HepG2 (cell line): ENCODE measurements around the gene AUTS2. TPM values are rescaled to one million over a fixed set of nuclear protein-coding genes. Genes with fewer than 3 reads are reported as not detected.

Experiments
- ATAC-seq: fragments of 200-7000 bp; cut with Tn5 transposase; 3 replicates; pipeline ENCODE4 v1.9.1; 2020; ENCODE audit warnings: mild to moderate bottlenecking, moderate library complexity
- BruUV-seq: library from RNA; stranded (reverse); fragments of 400-500 nt; replicated peaks from 2 replicates; lab custom pipeline; 2021; lab: Mats Ljungman, UMichigan
- CTCF ChIA-PET: fragments of 300-600 bp; formaldehyde crosslinking; extraction: SDS; loops from one replicate; lab custom pipeline; 2021; ENCODE audit warnings: low total read pairs, inconsistent platforms, low intra/inter-chr PET ratio; lab: Yijun Ruan, JAX
- POLR2A ChIA-PET: fragments of 350-600 bp; sonication (Branson Sonifier 250); formaldehyde crosslinking; loops from one replicate; lab custom pipeline; 2020; ENCODE audit warnings: antibody characterized with exemption, inconsistent platforms; lab: Yijun Ruan, JAX
- DNase-seq: peaks from one replicate; pipeline ENCODE4 v3.0.0-alpha.2; 2015; ENCODE audit warnings: low spot score
- FAIRE-seq: peaks from 3 replicates; lab custom pipeline; 2011; peaks lifted over from hg19 to GRCh38; lab: Jason Lieb, UNC
- H2AFZ ChIP-seq: one replicate; pipeline ENCODE4 v1.6.1; 2011; ENCODE audit warnings: low read length, inconsistent platforms
- H3K27ac ChIP-seq: fragments of 300-600 bp; 3 replicates; pipeline ENCODE4 v1.8.0; 2011; ENCODE audit warnings: mixed run types, mild to moderate bottlenecking, mixed read lengths, low read length, inconsistent platforms; ENCODE audit not compliant: insufficient read depth; ENCODE audit errors: extremely low read length
- H3K27me3 ChIP-seq, 2 experiments: fragments of 200-600 bp in 1 of 2; 2 replicates in 1 of 2; 3 replicates in 1 of 2; pipeline versions ENCODE4 v1.6.0 to v1.8.0; 2011; ENCODE audit warnings: low read length in 2 of 2, mild to moderate bottlenecking in 2 of 2, moderate library complexity in 2 of 2, inconsistent platforms in 1 of 2; ENCODE audit not compliant: insufficient read depth in 2 of 2, control insufficient read depth in 1 of 2
- H3K36me3 ChIP-seq, 2 experiments: fragments of 200-600 bp in 1 of 2; replicated peaks in 1 of 2; 2 replicates in 1 of 2; 3 replicates in 1 of 2; pipeline versions ENCODE4 v1.5.1 to v1.8.0; 2011; ENCODE audit warnings: low read length in 2 of 2, inconsistent platforms in 1 of 2; ENCODE audit not compliant: insufficient read depth in 2 of 2, control insufficient read depth in 1 of 2
- H3K4me1 ChIP-seq: 2 replicates; pipeline ENCODE4 v1.5.1; 2012; ENCODE audit warnings: low read length, inconsistent platforms; ENCODE audit not compliant: insufficient read depth
- H3K4me2 ChIP-seq: 2 replicates; pipeline ENCODE4 v1.6.0; 2011; ENCODE audit warnings: low read depth, low read length, inconsistent platforms
- H3K4me3 ChIP-seq, 3 experiments: fragments of 200-600 bp in 1 of 3; sonication (generic), shearing (Covaris generic) in 1 of 3; replicated peaks in 1 of 3; 2 replicates each; pipeline ENCODE4 v1.5.1; 2011 to 2016; ENCODE audit warnings: low read length in 3 of 3, inconsistent platforms in 2 of 3, low read depth in 2 of 3, mild to moderate bottlenecking in 2 of 3, control low read depth in 1 of 3, mixed read lengths in 1 of 3; ENCODE audit not compliant: insufficient read depth in 1 of 3
- H3K79me2 ChIP-seq: one replicate; pipeline ENCODE4 v1.6.1; 2011; ENCODE audit warnings: low read length, inconsistent platforms; ENCODE audit not compliant: insufficient read depth
- H3K9ac ChIP-seq: 2 replicates; pipeline ENCODE4 v1.6.0; 2011; ENCODE audit warnings: mild to moderate bottlenecking, low read depth, low read length, inconsistent platforms; ENCODE audit not compliant: insufficient read depth
- H3K9me3 ChIP-seq: 2 replicates; pipeline ENCODE4 v1.5.1; 2012; ENCODE audit warnings: mild to moderate bottlenecking, low read length
- H4K20me1 ChIP-seq: 2 replicates; pipeline ENCODE4 v1.6.0; 2011; ENCODE audit warnings: inconsistent platforms, mild to moderate bottlenecking, low read length, moderate library complexity; ENCODE audit not compliant: insufficient read depth
- AFF4 ChIP-seq: sonication (generic); formaldehyde crosslinking; IDR thresholded peaks from 2 replicates; pipeline ENCODE4 v1.4.0; 2020; ENCODE audit warnings: missing genetic modification reagents
- MNT ChIP-seq: fragments of 450-650 bp; IDR thresholded peaks from 2 replicates; pipeline ENCODE4 v1.6.1; 2016
- SETDB1 ChIP-seq: sonication (generic); formaldehyde crosslinking; IDR thresholded peaks from 2 replicates; pipeline ENCODE4 v1.5.1; 2020; ENCODE audit warnings: missing genetic modification reagents, mild to moderate bottlenecking, borderline replicate concordance
- SMAD1 ChIP-seq: sonication (generic); formaldehyde crosslinking; IDR thresholded peaks from 2 replicates; pipeline ENCODE4 v1.4.0; 2020; ENCODE audit warnings: missing genetic modification reagents, low read depth, mild to moderate bottlenecking, borderline replicate concordance
- TCF7 ChIP-seq: sonication (generic); IDR thresholded peaks from 2 replicates; pipeline ENCODE4 v1.6.1; 2016; ENCODE audit warnings: antibody characterized with exemption, low read depth
- ZFYVE20 ChIP-seq: sonication (generic); formaldehyde crosslinking; IDR thresholded peaks from 2 replicates; pipeline ENCODE4 v1.8.0; 2023; ENCODE audit warnings: low read depth, mild to moderate bottlenecking, moderate library complexity, missing genetic modification reagents, borderline replicate concordance
- ZNF75D ChIP-seq: sonication (generic); formaldehyde crosslinking; IDR thresholded peaks from 2 replicates; pipeline ENCODE4 v1.8.1; 2023; ENCODE audit warnings: missing genetic modification reagents, mild to moderate bottlenecking, borderline replicate concordance
- ZZZ3 ChIP-seq: sonication (generic); formaldehyde crosslinking; IDR thresholded peaks from 2 replicates; pipeline ENCODE4 v1.4.0; 2020; ENCODE audit warnings: missing genetic modification reagents, mild to moderate bottlenecking, borderline replicate concordance
- WGBS: methylation state at CpG from one replicate; pipeline ENCODE4 v1.1.6; 2017; ENCODE audit warnings: low lambda C conversion rate; 5-methylcytosine and 5-hydroxymethylcytosine counted together
- in situ Hi-C: cut with HindIII; loops from 2 replicates; pipeline ENCODE4 v1.10.0; 2017; ENCODE audit warnings: low pct_unique_long_range_greater_than_20kb; ENCODE audit not compliant: extremely low pct_ligation_motif_present
- intact Hi-C: fragments of 100-400 bp; cut with micrococcal nuclease; formaldehyde crosslinking; loops from one replicate; pipeline ENCODE4 v1.10.0; 2022; ENCODE audit not compliant: unreplicated experiment
- polyA plus RNA-seq, 8 experiments: library from polyadenylated mRNA; depleted of rRNA in 3 of 8; stranded (reverse) in 7 of 8; unstranded in 1 of 8; fragments of >200 nt; fragmentation: Illumina TruSeq in 4 of 8; extraction: Trizol in 4 of 8; gene quantifications; 2 replicates each; pipeline versions ENCODE4 v1.2.1 to v1.2.3, GENCODE V29; 2011 to 2016; ENCODE audit warnings: low read depth in 4 of 8, missing spikeins in 1 of 8, mixed read lengths in 1 of 8; ENCODE audit not compliant: insufficient read depth in 1 of 8
- total RNA-seq, 5 experiments: library from RNA; depleted of rRNA; stranded (reverse); fragments of >200 nt; fragmentation: Illumina TruSeq; extraction: Trizol; gene quantifications; 2 replicates each; pipeline ENCODE4 v1.2.3, GENCODE V29; 2016; ENCODE audit warnings: low read depth in 1 of 5

The AUTS2 gene
- total and polyA plus RNA-seq, 2 of the 13 experiments (the other 11 are each of a cell fraction or from before 2014, with no cell fraction given), result 0.38 TPM; not detected in 1

GRCh38 chr7:69962186-69963065, 364.2 kb downstream of the AUTS2 start:
- no TSS peak for BruUV-seq
- Histone ChIP-seq H3K36me3 (no peaks in the 10 kb centered on the region), H4K20me1 (no peaks in the 10 kb centered on the region), H3K27ac (no peak overlapping the region), H3K9ac (no peak overlapping the region), H3K4me2 (no peak overlapping the region), H3K27me3 (no peaks in the 10 kb centered on the region), H3K9me3 (no peaks in the 10 kb centered on the region), H3K79me2 (no peaks in the 10 kb centered on the region), H3K4me1 (no peaks in the 10 kb centered on the region), H3K4me3 (no peak overlapping the region), H2AFZ (no peak overlapping the region)
- CTCF ChIA-PET, result no interaction called here
- in situ Hi-C loops (no loop called here), intact Hi-C loops (no loop called here)
- 0% methylated on average over 6 of the region's 6 CpGs for WGBS
- FAIRE-seq, result no peak
- POLR2A ChIA-PET, result no interaction called here
- DNase-seq, result no peak
- TF ChIP-seq ZNF75D (CRISPR knock-in tag), result no peak
- no peak for TF ChIP-seq SETDB1
- ATAC-seq, result no peak

GRCh38 chr7:69963393-69963792, 365.1 kb downstream of the AUTS2 start:
- ATAC-seq (no peak), DNase-seq (no peak)
- CTCF ChIA-PET, result no interaction called here
- in situ Hi-C loops, result no loop called here
- Histone ChIP-seq H3K9me3 (no peaks in the 10 kb centered on the region), H3K36me3 (no peaks in the 10 kb centered on the region)
- WGBS, result 90% methylated on average over 1 of the region's 2 CpGs
- BruUV-seq, result no TSS peak
- TF ChIP-seq ZZZ3 (CRISPR knock-in tag) (no peak), MNT (no peak), ZFYVE20 (no peak), AFF4 (CRISPR knock-in tag) (no peak), SMAD1 (CRISPR knock-in tag) (no peak), TCF7 (no peak)
- TF ChIP-seq, all 625 proteins: peak for 0
- FAIRE-seq, result no peak
- intact Hi-C loops, result no loop called here
- H3K4me3 ChIP-seq, result no peak overlapping the region
- no peak overlapping the region for H3K4me2 ChIP-seq
- POLR2A ChIA-PET, result no interaction called here
- H3K9ac ChIP-seq, result no peak overlapping the region
- H2AFZ ChIP-seq, result no peak overlapping the region
- H3K27me3 ChIP-seq, result no peaks in the 10 kb centered on the region
- no peaks in the 10 kb centered on the region for H4K20me1 ChIP-seq
- no peaks in the 10 kb centered on the region for H3K4me1 ChIP-seq
- H3K79me2 ChIP-seq, result no peaks in the 10 kb centered on the region
- H3K27ac ChIP-seq, result no peak overlapping the region
